Mammary epithelial cell (primary cell): Measurements from ENCODE around the gene BTBD16.

ENCODE experiments used
- CTCF ChIP-seq, 2 donors: IDR thresholded peaks in 1 of 2; conservative IDR thresholded peaks in 1 of 2; 2 replicates each; pipeline ENCODE4 v1.5.1; 2011 to 2012; ENCODE audit warnings: inconsistent platforms in 2 of 2, low read length in 2 of 2, mild to moderate bottlenecking in 2 of 2, control low read depth in 1 of 2, low read depth in 1 of 2; ENCODE audit not compliant: insufficient read depth in 1 of 2; ENCODE audit errors: extremely low read depth in 1 of 2
- EZH2 ChIP-seq: IDR thresholded peaks from 2 replicates; pipeline ENCODE4 v1.6.1; 2012; ENCODE audit warnings: low read length, inconsistent platforms, borderline replicate concordance

DNA sequence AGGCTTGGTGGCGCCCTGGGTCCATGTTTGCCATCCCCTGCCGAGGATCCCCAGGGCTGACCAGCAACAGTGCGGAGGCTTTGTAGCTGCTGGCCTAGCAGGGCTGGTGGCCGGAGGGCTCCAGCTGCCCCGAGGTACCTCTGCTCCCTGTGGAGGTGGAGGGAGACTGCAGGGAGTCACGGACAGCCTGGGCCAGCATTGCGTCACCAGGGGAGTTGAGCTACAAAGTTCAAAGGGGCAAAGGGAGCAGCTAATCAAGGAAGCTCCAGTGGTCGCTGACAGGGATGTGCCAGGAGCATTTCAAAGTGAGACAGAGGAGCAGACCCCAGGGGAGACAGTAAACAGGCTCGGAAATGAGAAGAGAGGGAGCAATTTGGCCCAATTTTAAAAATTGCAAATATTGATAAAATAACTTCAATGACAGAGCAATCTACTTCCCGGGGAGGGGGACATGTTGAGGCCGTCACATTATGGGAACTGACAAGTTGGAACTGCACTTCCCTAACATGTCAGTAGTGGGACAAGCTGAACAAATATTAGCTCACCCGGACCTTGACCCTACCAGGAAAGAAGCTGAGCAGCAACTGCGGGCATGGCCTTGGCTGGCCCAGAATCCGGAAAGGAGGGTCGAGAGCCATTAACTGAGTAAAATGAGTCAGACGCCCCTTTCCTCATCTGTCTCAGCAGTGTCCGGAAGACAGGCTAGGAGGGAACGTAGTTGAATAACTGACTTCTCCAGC is 39.4 kb downstream of the BTBD16 start:
- TF ChIP-seq CTCF (conservative IDR thresholded peaks at IDR 0.05 in 1 of 2, IDR thresholded peaks at IDR 0.05 in 1 of 2; ENCODE audit: extremely low read depth in 1 of 2, insufficient read depth in 1 of 2, low read depth in 1 of 2, low read length in 2 of 2) (no peak), EZH2 (no peak)
